EL (cell line): ENCODE results near the gene SHF.
"Not testable (repeated sequence)": the region's sequence is repeated elsewhere in the genome, so short reads cannot be mapped to it uniquely, and the experiment has no call there.

ENCODE experiments used
- DNase-seq: peaks from one replicate; pipeline ENCODE4 v3.0.0-alpha.2; 2016

SHF gene, protein sequence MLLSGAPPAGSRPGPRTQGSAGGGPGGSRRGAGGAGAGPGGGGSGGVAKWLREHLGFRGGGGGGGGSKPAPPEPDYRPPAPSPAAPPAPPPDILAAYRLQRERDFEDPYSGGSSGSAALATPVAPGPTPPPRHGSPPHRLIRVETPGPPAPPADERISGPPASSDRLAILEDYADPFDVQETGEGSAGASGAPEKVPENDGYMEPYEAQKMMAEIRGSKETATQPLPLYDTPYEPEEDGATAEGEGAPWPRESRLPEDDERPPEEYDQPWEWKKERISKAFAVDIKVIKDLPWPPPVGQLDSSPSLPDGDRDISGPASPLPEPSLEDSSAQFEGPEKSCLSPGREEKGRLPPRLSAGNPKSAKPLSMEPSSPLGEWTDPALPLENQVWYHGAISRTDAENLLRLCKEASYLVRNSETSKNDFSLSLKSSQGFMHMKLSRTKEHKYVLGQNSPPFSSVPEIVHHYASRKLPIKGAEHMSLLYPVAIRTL

DNA sequence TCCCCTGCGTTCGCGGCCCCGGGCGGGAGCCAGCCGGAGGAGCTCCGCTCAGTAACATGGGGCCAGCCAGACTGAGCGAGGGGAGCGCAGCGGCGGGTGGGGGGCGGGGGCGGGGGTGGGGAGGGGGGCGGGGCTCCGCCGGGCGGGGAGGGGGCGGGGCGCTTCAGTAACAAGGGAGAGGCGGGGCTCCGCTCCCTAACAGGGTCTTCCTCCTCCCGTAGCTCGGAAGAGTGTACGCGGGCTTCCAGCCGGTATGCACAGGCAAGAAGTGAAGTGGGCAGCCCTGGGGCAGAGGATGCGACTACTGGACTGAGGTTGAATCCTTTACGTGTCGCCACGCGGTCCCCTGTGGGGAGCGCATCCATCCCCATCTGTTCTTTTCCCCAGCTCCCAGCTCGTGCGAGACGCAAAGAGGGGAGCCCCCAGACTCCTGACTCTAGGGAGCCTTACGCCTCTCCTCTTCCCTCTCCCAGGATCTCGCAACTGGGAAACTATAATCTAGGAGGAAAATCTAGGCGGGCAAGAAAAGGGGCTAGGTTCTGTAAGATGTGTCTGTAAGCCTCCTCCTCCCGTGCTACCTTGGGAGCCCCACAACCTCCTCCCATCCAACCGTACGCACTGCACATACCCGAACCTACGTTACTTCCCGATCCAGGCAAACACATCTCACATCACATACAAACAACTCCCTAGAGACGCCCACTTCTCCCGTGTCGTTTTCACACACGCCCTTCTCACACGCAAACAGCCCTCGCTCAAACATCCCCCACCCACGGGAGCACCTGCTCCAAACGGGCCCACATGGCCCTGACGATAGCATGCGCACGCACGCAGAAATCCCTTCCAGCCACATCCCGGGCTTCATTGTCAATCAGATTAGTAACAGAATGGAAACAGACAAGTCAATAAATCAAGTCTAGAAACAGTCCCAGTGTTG lies at the start of gene SHF:
Gene SHF, minus strand, starts transcription at position 73 of the 937 bp plus-strand sequence. Its CDS starts 15 bp downstream, at position 58.
- peak; percentile 53 for DNase-seq

DNA sequence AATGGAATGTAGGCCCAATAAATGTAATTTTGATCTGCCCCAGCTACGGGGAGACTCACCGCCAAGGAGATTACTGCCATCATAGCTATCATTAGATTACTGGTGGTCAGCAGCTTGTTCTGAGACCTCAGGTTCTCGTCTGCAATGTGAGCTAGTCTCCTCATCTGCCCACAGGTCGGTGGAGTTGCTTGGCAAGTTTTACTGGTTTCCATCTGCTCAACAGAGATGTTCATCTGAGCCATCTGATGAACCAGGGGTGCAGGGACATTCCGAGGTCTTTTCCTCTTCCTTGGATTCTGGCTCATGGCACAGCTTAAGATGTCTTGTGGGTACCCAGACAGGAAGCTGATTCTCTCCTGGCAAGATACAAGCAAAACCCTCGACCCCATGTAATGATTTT lies 49.0 kb upstream of the SHF start:
- not testable (repeated sequence) for DNase-seq

DNA sequence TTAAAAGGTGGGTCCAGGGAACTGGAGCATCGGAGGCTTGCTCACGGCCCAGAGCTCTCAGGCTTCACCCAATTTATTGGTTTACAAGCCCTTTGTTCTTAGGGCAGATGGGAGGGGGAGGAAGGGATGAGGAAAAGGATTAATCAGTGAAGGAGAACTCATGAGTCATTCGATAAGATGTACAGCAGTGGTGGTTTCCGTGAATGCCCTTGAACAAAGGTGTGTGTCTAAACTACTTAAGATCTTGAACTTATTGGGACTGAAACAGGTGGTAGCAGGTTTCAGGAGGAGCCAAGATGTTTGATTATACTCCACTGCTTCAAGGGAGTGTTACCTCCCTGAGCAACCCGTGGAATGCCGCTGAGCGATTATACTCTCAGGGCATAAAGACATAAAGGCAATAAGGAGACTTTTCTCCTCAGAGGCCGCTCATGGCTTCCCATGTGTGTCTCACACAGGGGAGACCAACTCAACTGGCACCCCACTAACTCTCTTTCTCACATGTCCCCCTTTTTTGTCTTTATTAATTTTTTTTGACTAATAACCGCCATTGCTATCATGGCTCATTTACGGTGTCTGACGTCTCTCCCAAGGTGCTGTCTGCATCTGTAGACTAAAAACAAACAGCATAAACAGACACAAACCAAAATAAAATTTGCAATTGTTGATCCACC lies 46.9 kb upstream of the SHF start:
- DNase-seq, result no peak

DNA sequence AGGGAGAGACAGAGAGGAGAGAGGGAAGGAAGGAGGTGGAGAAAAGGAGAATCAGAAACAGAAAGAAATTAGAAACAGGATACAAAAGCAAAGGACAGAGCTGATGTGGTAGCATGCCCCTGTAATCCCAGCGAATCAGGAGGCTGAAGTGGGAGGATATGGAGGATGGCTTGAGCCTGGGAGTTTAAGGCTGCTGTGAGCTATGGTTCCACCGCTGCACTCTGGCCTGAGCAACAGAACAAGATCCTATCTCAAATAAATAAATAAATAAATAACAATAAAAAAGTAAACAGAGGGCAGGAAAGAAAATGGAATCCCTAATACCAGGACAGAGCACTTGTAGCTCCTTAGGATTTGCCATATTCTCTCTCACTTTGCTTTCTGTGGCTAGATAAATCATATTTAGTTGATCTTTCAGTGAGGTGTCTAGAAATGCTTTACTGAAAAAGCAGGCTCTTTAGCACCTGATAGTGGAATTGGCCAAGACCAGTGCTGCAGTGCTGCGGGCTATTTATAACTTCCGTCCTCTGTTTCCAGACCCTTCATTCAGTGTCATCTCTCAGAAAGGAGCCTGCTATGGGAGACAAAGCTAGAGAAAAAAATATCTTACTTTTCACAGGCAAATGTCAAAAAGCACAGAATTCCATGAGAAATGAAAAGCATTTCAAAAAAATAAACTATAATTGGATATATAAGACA lies 44.2 kb upstream of the SHF start:
- DNase-seq, result no peak

DNA sequence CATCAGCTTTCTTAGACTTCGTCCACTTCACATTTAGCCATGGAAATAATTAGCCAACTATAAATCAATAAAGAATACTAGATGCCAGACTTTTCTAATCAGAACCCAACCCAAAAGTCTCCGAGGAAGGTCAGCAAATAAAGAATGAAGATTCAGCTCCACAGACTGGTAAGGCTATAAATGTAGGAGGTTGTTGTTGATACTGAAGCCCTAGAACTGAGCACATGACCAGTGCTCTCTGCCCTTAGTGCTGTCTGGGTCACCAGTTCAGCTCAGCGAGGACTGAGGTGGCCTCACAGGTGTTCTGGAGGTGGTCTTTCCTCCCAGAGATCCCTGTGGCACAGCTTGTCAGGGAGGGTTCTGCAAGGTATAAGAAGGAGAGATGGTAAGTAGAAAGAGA lies 43.4 kb upstream of the SHF start:
- DNase-seq, result no peak

DNA sequence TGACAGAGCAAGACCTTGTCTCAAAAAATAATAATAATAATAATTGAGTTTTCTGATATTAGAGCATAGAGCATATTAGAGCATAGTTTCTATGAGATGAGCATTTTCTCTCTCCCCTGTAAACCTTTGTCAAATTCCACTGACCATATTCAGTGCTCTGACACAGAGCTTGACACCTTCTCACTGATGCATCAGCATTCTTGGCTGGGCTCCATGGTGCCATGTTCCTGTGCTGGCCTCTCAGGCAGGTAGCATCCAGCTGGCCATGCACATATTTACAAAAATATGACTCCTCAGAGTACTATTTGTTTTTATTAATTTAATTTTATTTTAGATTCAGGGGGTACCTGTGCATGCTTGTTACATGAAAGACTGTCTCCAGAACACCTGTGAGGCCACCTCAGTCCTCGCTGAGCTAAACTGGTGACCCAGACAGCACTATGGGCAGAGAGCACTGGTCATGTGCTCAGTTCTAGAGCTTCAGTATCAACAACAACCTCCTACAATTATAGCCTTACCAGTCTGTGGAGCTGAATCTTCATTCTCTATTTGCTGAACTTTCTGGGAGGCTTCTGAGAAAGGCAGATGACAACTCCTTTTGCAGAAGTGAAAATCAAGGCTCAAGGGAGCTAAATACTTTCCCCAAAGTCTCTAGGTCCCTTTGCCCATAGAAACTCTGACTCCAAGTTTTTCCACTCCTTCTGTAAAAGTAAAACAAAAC lies 42.6 kb upstream of the SHF start:
- no peak for DNase-seq

DNA sequence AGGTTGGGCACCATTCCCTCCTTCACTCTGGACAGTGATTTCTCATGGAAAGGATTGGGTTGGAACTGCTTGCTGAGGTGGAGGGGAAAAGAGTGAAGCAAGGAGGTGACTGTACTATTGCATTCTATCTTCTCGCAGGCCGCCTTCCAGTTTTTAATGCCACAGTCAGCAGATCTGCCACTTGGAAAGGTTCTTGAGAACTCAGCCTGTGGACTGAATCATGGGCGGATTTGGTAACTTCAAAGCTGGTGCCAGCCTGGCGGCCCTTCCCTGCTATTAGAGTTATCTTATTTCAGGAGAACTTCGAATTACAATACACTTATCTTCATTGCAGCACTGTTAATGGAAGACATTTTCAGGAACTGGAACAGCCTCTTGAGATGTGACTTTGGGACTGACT lies 41.2 kb upstream of the SHF start:
- DNase-seq, result no peak

DNA sequence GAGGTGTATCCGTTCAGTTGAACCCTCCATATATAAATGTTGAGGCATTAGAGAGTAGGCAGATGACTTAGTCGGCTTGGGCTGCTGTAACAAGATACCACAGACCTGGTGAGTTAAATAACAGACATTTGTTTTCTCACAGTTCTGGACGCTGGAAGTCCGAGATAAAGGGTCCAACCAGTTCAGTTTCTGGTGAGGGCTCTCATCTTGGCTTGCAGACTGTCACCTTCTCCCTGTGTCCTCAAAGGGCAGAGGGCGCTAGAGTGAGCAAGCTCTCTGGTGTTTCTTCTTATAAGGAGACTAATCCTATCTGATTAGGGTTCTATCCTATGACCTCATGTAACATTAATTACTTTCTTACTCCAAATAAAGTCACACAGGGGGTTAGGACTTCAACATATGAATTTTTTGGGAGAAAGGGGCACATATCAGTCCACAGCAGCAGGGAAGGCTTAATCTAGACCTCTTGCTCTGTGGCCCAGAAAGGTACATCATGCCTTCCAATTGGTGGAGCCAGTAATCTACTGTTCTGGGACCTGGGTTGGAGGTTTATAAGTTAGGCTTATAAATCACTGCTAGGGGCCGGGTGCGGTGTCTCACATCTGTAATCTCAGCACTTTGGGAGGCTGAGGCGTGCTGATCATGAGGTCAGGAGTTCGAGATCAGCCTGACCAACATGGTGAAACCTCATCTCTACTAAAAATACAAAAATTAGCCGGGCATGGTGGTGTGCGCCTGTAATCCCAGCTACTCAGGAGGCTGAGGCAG lies 37.9 kb upstream of the SHF start:
- DNase-seq, result no peak

DNA sequence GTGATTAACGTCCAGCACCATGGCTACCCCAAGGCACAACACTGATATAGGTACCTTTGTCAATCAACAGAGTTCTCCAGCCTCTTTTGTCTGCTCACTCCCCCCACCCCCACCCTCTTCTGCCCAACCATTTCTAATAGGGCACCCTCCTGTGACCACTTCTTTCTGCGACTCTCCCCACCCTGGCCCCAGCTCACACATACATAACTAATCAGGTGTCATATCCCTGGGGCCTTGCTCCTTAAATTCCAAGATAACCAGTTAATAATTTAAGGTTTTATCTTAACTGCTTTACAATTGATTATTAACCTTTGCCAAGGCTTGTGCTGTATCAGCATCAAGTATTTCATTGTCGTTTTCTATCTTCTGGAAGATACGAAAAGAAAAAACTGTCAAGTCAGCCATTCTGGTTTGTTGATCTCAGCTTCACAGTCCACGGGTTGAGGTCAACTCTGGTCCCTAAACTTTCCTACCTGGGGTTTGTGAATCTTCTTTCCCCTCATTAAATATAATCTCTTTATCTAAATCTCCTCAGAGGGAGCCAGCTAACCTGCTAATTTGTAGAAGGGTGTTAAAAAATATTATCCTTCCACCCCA lies 37.0 kb upstream of the SHF start:
- DNase-seq, result no peak

DNA sequence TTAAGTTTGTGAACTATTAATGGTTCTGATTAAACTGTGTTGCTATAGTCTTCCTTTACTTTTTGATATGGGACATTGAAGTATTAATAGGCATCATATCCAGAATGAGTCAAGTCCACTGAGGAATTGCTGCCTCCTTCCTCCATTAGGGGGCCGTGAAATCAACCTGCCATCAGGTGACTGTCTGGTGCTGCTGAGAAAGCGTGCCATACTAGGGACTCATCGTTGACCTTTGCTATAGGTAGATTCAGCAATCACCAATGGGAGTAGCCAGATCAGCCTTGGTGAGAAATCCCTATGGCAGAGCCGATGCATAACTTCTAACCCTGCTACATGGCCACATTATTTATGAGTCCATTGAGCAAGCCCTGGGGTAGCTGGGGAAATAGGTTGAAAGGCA lies 34.2 kb upstream of the SHF start:
- DNase-seq, result no peak

DNA sequence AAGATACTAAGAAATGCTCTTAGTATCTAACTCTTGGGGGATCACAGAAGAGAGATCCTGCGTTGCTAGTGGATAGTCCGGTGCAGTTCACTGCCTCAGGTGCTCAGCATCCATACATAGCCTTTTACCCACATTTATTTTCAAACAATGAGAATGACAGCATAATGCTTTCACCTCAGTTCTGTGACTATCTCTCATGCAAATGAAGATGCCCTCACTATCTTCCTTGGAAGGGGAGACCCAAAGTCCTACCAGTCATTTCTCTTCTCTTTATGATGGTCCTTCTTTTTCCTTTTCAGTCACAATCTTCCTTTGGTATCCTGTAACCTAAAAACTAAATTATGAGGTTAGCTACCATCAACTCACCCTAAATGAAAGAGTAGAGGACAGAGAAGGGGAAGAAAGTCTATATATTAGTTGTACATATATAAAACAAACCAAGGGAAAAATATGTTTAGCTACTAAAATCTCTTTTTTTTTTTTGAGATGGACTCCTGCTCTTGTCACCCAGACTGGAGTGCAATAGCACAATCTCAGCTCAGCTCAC lies 33.4 kb upstream of the SHF start:
- DNase-seq, result no peak

DNA sequence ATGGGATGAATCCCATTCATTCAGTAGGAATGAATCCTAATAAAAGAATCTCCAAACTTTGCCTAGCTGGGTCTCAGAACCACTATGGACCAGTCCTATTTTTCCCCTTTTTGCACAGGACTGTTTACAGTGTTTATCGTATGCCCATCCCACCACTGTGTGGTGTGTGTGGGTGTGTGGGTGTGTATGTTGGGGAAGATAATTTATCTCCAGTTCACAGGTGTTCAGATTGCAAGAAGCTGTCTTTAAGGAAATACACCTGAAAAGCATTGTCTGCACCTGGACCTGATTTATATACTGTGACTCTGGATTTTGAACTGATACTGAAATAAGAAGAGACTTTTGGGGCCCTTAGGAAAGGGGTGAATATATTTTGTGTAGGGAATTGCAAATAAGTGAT lies 24.7 kb upstream of the SHF start:
- no peak for DNase-seq

DNA sequence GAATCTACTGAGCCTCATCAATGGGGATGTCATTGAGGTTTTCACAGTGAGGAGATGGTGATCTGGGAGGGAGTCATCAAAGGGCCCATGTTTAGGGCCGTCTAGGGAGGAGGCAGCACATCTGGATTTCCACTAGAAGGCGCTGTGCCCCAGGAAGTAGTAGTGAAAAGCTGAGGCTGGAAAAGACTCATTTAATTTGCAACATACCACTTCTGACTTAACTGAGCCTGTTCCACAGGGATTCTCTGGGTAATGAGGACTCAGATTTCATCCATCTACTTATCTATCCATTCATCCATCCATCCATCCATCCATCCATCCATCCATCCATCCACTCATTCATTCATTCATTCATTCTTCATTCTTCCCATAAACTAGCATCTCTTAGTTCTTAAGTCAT lies 17.4 kb upstream of the SHF start:
- DNase-seq, result peak; percentile 69

DNA sequence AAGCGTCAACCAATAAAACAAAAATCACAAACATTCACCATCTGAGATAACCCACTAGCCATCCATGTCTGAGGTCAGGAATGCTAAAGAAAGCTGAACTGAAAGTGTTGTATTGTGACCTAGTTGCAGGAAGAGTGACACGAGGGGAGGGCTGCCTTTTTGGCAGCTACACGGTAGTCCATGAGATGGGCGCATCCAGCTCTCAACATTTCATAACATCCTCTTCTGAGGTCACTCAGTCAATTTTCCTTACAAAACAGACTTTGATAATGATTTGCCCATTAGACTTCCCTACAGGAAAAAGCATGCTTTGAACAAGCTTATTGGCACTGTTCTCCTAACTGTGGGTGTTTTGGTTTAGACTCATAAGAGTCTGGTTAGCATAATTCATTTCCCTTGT lies 15.4 kb upstream of the SHF start:
- no peak for DNase-seq

DNA sequence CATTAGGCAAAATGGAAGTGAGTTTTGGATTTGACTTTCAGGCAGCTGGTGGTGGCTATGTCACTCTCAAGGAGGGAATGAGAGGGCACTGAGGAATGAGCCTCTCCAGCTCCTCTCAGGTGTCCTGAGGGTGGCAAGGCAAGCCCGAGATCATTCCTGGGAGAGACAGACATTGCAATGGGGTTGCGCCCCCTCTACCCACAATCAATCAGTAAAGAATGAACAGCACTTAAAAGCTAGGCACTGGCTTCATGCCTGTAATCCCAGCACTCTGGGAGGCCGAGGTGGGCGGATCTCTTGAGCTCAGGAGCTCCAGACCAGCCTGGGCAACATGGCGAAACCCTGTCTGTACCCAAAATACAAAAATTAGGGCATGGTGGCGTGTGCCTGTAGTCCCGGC lies 14.1 kb upstream of the SHF start:
- DNase-seq, result no peak

DNA sequence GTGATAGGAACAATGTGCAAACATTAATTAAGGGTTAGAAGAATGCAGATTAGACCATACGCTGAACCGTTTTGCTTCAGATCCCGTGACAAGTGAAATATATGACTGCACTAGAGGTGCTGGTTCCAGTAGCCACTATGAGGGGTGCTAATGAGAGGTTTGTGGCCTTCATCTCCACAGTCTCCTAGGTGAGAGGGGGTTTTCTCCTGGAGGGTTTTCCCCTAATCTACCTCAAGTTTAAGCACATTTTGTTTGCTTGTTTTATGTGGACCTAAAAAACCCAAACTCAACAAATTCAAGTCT lies 13.7 kb upstream of the SHF start:
- DNase-seq, result no peak

DNA sequence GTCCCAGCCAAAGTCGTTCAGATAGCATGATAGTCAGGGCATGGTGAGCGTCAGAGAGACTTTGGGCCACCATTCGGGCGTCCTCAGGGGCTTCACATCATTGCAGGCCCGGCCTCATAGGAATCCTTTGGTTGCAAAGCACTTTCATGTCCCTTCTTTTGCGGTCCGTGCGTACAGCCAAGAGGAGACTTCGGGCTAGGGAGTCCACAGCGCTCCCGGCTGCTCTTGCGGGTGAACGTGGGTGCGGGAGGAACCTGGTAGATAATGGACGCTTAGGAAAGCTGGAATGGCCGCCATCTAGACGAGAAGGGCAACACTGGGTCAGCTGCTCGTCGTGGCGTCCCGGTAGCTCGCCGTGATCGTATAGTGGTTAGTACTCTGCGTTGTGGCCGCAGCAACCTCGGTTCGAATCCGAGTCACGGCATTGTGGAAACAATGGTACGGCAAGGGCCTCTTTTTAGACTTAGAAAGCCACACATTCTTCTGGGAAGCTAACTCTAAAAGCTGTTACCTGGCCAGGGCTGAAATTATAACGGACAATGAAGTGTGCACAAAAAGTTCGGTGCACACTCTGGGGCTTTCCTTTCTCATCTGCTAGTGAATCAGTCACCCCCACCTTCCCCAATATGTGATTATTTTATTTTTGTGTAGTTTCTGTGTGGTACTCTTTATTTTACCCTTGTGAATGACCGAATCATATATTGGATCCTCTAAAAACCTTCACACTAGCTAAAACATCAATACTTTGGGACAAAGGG lies 13.2 kb upstream of the SHF start:
- DNase-seq, result peak; percentile 85

DNA sequence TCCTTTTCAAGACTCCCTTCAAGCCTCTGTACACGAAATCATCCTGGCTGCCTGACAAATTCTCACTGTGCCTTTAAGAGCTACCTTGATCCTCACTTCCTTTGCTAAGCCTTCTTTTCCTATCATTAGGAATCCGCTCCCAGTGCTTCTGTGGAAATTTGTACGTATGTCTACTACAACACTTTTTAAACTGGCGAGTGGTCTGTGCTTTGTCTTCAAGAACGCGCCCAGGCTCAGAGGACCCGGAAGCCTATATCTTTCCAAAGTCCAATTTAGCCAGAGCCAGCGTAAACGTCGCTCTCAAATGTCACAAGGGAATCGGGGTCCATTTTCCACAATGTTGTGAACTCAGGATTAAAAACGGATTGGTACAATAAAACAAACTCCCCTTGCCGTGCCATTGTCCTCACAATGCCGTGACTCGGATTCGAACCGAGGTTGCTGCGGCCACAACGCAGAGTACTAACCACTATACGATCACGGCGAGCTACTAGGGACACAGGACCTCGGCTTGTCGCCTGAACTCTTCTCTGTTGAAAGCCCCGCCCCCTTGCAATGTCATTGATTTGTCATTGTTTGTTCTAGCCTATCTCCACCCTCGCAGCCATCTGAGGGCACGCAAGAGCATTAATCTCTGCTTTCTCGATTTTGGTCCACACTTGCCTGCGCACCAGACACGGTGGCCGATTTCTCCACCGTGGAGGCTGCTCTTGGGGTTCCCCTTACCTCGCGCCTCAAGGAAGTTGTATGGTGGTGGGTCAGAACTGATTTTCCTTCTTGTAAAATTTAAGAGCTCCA lies 12.4 kb upstream of the SHF start:
- peak; percentile 96 for DNase-seq
